C4-2B (cell line): ENCODE measurements around the gene AUH.

Experiments used
- H3K27ac ChIP-seq: fragments of 450-650 bp; 2 replicates; pipeline ENCODE4 v1.5.1; 2017
- CTCF ChIP-seq: fragments of 450-650 bp; conservative IDR thresholded peaks from 2 replicates; pipeline ENCODE4 v1.5.1; 2017; ENCODE audit warnings: mild to moderate bottlenecking
- ZFX ChIP-seq: fragments of 450-650 bp; IDR thresholded peaks from 2 replicates; pipeline ENCODE4 v1.6.1; 2017

AUH gene

GRCh38 chr9:91195372-91196012, 166.2 kb downstream of the AUH start:
- no peak overlapping the region for H3K27ac ChIP-seq
- no peak for TF ChIP-seq CTCF
- TF ChIP-seq ZFX = no peak

- no peak overlapping the region for H3K27ac ChIP-seq
- TF ChIP-seq ZFX = no peak
- TF ChIP-seq CTCF = no peak
These were observed 167.9 kb downstream of the AUH start for GRCh38 chr9:91193658-91194391.

- H3K27ac ChIP-seq = no peak overlapping the region
- TF ChIP-seq ZFX (no peak), CTCF (no peak)
These were observed 168.5 kb downstream of the AUH start for GRCh38 chr9:91193087-91193657.

GRCh38 chr9:91192381-91193086, 169.2 kb downstream of the AUH start:
- TF ChIP-seq ZFX (no peak), CTCF (no peak)
- H3K27ac ChIP-seq = no peak overlapping the region

- no peak overlapping the region for H3K27ac ChIP-seq
- TF ChIP-seq CTCF (no peak), ZFX (no peak)
These were observed 170.0 kb downstream of the AUH start for GRCh38 chr9:91191411-91192380.

GRCh38 chr9:91190062-91190461, 171.7 kb downstream of the AUH start:
- TF ChIP-seq ZFX (no peak), CTCF (no peak)
- H3K27ac ChIP-seq = no peak overlapping the region
